ENCODE data around the gene PLGRKT.
"Not testable (repeated sequence)": the region's sequence is repeated elsewhere in the genome, so short reads cannot be mapped to it uniquely, and the experiment has no call there.

DNA sequence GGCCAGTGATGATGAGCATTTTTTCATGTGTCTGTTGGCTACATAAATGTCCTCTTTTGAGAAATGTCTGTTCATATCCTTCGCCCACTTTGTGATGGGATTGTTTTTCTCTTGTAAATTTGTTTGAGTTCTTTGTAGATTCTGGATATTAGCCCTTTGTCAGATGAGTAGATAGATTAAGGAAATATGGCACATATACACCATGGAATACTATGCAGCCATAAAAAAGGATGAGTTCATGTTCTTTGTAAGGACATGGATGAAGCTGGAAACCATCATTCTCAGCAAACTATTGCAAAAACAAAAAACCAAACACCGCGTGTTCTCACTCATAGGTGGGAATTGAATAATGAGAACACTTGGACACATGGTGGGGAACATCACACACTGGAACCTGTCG lies 7.4 kb upstream of the PLGRKT start:
- not testable (repeated sequence) for TF ChIP-seq CTCF, POLR2A (IDR thresholded peaks at IDR 0.05)
